GM19452 (cell line): Measurements from ENCODE around the gene FBN3.
"Not testable (repeated sequence)": the region's sequence is repeated elsewhere in the genome, so short reads cannot be mapped to it uniquely, and the experiment has no call there.

Experiments used
- ATAC-seq: cut with Tn5 transposase; IDR thresholded peaks from one replicate; pipeline ENCODE4 v1.9.1; 2021; ENCODE audit not compliant: unreplicated experiment

FBN3 gene

GRCh38 chr19:8025316-8025715 lies 124.1 kb downstream of the FBN3 start:
- ATAC-seq = no peak

- not testable (repeated sequence) for ATAC-seq
Observed at GRCh38 chr19:8024256-8024655, 125.1 kb downstream of the FBN3 start.

- ATAC-seq = no peak
Observed at GRCh38 chr19:8023371-8023770, 126.0 kb downstream of the FBN3 start.

GRCh38 chr19:8022275-8022674 lies 127.1 kb downstream of the FBN3 start:
- no peak for ATAC-seq

GRCh38 chr19:8021374-8021773 lies 128.0 kb downstream of the FBN3 start:
- ATAC-seq = no peak

GRCh38 chr19:8020681-8021080 lies 128.7 kb downstream of the FBN3 start:
- no peak for ATAC-seq

- no peak for ATAC-seq
Observed at GRCh38 chr19:8017808-8018207, 131.6 kb downstream of the FBN3 start.
